Right lobe of liver (tissue), 4 donors: ENCODE results near the gene MAST4.

Source experiments
- CTCF ChIP-seq, 4 donors: fragments of 200-600 bp in 3 of 4; fragments of 450-650 bp in 1 of 4; IDR thresholded peaks; one replicate each; pipeline versions ENCODE4 v1.5.1 to v1.8.0; 2016 to 2022; ENCODE audit warnings: antibody characterized with exemption in 4 of 4, mild to moderate bottlenecking in 2 of 4
- POLR2A ChIP-seq: fragments of 450-650 bp; IDR thresholded peaks from one replicate; pipeline ENCODE4 v1.6.1; 2017; ENCODE audit warnings: antibody characterized with exemption, mild to moderate bottlenecking
- donor health status: DM: no; HTN: no; CAD: no.
- donor health status: DM: no; HTN: no; CAD: no.
- donor health status: DM: no; HTN: yes; CAD: no.

DNA sequence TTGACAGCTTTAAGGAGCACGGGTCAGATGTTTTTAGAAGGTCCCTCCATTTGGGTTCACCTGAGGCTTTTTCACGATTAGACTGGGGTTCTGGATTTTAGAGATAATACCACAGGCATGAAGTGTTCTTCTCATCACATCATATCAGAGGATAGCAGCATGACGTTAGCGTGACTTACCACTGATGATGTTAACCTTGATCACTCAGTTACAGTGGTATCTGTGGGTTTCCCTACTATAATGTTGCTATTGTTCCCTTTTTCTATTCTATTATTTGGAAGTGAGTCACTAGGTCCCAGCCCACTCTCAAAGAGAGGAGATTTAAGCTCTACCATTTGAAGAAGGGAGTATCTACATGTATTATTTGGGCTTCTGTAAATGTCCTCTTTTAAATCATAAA lies 300.0 kb downstream of the MAST4 start:
- no peak for TF ChIP-seq CTCF (IDR thresholded peaks at IDR 0.05)
- no peak for TF ChIP-seq POLR2A
